DND-41 (cell line): ENCODE data around the gene DGKZ.

Experiments
- ATAC-seq: fragments of 200-7000 bp; cut with Tn5 transposase; 3 replicates; pipeline ENCODE4 v1.9.1; 2021; ENCODE audit warnings: low read depth; ENCODE audit not compliant: insufficient read depth
- DNase-seq: peaks from one replicate; pipeline ENCODE4 v3.0.0-alpha.2; 2020
- H2AFZ ChIP-seq: 2 replicates; pipeline ENCODE4 v1.6.0; 2012; ENCODE audit warnings: low read depth, low read length
- H3K27ac ChIP-seq: 2 replicates; pipeline ENCODE4 v1.5.1; 2012; ENCODE audit warnings: low read length, inconsistent platforms
- H3K27me3 ChIP-seq: fragments of 200-600 bp; sonication (generic); 2 replicates; pipeline ENCODE4 v1.6.0; 2012; ENCODE audit warnings: low read length, mild to moderate bottlenecking, inconsistent platforms; ENCODE audit not compliant: insufficient read depth, poor library complexity
- H3K36me3 ChIP-seq: 2 replicates; pipeline ENCODE4 v1.5.1; 2012; ENCODE audit warnings: low read length, inconsistent platforms; ENCODE audit not compliant: insufficient read depth
- H3K4me1 ChIP-seq: 2 replicates; pipeline ENCODE4 v1.5.1; 2012; ENCODE audit warnings: mild to moderate bottlenecking, low read length; ENCODE audit not compliant: insufficient read depth
- H3K4me2 ChIP-seq: 2 replicates; pipeline ENCODE4 v1.6.0; 2012; ENCODE audit warnings: mild to moderate bottlenecking, moderate library complexity, low read length, inconsistent platforms; ENCODE audit not compliant: insufficient read depth
- H3K4me3 ChIP-seq, 2 experiments: fragments of 200-600 bp in 1 of 2; shearing (Covaris generic) in 1 of 2; 2 replicates each; pipeline ENCODE4 v1.5.1; 2012 to 2016; ENCODE audit warnings: inconsistent platforms in 2 of 2, low read length in 2 of 2, mild to moderate bottlenecking in 2 of 2, low read depth in 1 of 2, moderate library complexity in 1 of 2
- H3K79me2 ChIP-seq: 2 replicates; pipeline ENCODE4 v1.6.0; 2012; ENCODE audit warnings: low read length, inconsistent platforms; ENCODE audit not compliant: insufficient read depth
- H3K9ac ChIP-seq: 2 replicates; pipeline ENCODE4 v1.6.0; 2012; ENCODE audit warnings: low read depth, mild to moderate bottlenecking, inconsistent platforms, low read length, moderate library complexity
- H3K9me3 ChIP-seq: 2 replicates; pipeline ENCODE4 v1.5.1; 2012; ENCODE audit warnings: low read length, moderate library complexity, mild to moderate bottlenecking, inconsistent platforms; ENCODE audit not compliant: insufficient read depth, severe bottlenecking
- H4K20me1 ChIP-seq: 2 replicates; pipeline ENCODE4 v1.6.0; 2012; ENCODE audit warnings: low read length; ENCODE audit not compliant: insufficient read depth
- EZH2 ChIP-seq: IDR thresholded peaks from 3 replicates; pipeline ENCODE4 v1.6.1; 2012; ENCODE audit warnings: borderline replicate concordance, low read depth, mild to moderate bottlenecking, moderate library complexity, low read length, inconsistent platforms; ENCODE audit not compliant: severe bottlenecking
- TF ChIP-seq, protein P1 (sequence below): IDR thresholded peaks from 2 replicates; pipeline ENCODE4 v1.5.1; 2012; ENCODE audit warnings: borderline replicate concordance, low read length, moderate library complexity, mild to moderate bottlenecking; ENCODE audit not compliant: poor library complexity, severe bottlenecking; ENCODE audit errors: extremely low read depth

The DGKZ gene

GRCh38 chr11:46387456-46387855 lies 40.2 kb downstream of the DGKZ start:
- Histone ChIP-seq H3K36me3 (no peaks in the 10 kb centered on the region), H3K79me2 (no peaks in the 10 kb centered on the region), H4K20me1 (peaks cover 14% of the 10 kb centered on the region), H3K27me3 (peaks cover 51% of the 10 kb centered on the region), H3K27ac (no peak overlapping the region), H3K4me3 (no peak overlapping the region), H3K4me1 (peaks cover 1% of the 10 kb centered on the region; the same call in 1 of the 2 replicates), H3K9ac (no peak overlapping the region), H3K9me3 (no peaks in the 10 kb centered on the region), H2AFZ (no peak overlapping the region), H3K4me2 (no peak overlapping the region)
- no peak for ATAC-seq
- DNase-seq, result no peak
- TF ChIP-seq, protein P1, sequence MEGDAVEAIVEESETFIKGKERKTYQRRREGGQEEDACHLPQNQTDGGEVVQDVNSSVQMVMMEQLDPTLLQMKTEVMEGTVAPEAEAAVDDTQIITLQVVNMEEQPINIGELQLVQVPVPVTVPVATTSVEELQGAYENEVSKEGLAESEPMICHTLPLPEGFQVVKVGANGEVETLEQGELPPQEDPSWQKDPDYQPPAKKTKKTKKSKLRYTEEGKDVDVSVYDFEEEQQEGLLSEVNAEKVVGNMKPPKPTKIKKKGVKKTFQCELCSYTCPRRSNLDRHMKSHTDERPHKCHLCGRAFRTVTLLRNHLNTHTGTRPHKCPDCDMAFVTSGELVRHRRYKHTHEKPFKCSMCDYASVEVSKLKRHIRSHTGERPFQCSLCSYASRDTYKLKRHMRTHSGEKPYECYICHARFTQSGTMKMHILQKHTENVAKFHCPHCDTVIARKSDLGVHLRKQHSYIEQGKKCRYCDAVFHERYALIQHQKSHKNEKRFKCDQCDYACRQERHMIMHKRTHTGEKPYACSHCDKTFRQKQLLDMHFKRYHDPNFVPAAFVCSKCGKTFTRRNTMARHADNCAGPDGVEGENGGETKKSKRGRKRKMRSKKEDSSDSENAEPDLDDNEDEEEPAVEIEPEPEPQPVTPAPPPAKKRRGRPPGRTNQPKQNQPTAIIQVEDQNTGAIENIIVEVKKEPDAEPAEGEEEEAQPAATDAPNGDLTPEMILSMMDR, result no peak

- DNase-seq (no peak), ATAC-seq (peak; percentile 11; the same call in 1 of the 3 replicates)
- peaks cover 17% of the 10 kb centered on the region for H4K20me1 ChIP-seq
- H3K4me3 ChIP-seq, result no peak overlapping the region
- H3K27me3 ChIP-seq, result peaks cover 45% of the 10 kb centered on the region
- H2AFZ ChIP-seq, result no peak overlapping the region
- no peaks in the 10 kb centered on the region for H3K4me1 ChIP-seq
- no peak overlapping the region for H3K4me2 ChIP-seq
- no peaks in the 10 kb centered on the region for H3K36me3 ChIP-seq
- no peaks in the 10 kb centered on the region for H3K79me2 ChIP-seq
- no peaks in the 10 kb centered on the region for H3K9me3 ChIP-seq
- H3K9ac ChIP-seq, result no peak overlapping the region
- TF ChIP-seq, protein P1, result no peak
- peak; percentile 57 for TF ChIP-seq EZH2
- no peak overlapping the region for H3K27ac ChIP-seq
These were observed 40.8 kb downstream of the DGKZ start for GRCh38 chr11:46387919-46388618.

DNA sequence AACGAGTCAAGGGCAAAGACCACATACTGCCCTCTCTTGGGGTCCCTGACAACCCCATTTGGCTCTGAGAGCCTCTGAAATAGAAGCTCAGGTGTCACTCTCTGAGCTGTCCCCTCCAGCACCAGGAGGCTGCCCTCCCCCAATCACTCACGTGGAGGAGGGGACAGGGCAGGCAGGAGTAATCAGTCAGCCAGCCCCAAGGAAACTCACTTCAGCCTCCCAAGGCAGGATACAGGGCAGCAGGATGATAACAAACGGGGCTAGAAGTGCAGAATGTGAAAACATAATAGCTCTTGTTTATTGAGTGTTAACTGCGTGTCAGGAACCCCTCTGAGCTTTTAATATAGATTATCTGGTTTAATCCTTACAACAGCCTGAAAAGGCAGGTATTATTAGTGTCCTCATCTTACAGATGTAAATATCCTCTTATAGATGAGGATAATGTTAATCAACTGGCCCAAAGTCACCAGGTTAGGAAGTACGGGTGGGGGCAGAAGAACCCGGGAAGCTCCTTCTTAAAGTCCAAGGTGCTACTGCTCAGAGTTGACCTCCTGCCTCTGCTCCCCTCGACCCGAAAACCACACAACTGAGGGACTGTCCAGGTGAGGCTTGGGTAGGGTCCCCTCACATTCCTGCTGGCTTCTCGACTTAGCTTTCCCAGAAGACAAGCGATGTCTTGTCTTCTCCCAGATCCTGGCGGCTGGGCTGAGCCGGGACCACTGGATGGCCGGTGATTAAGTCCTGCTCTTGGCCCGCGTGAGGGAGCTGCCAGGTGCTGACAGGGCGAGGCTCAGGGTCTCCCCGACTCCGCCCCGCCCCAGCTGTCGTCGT lies 41.6 kb downstream of the DGKZ start:
- H2AFZ ChIP-seq, result no peak overlapping the region
- no peaks in the 10 kb centered on the region for H3K79me2 ChIP-seq
- ATAC-seq (no peak), DNase-seq (no peak)
- no peak overlapping the region for H3K9ac ChIP-seq
- no peaks in the 10 kb centered on the region for H3K36me3 ChIP-seq
- peaks cover 23% of the 10 kb centered on the region for H4K20me1 ChIP-seq
- peaks cover 41% of the 10 kb centered on the region for H3K27me3 ChIP-seq
- H3K4me2 ChIP-seq, result no peak overlapping the region
- no peak overlapping the region for H3K27ac ChIP-seq
- no peaks in the 10 kb centered on the region for H3K9me3 ChIP-seq
- TF ChIP-seq, protein P1, result no peak
- TF ChIP-seq EZH2, result no peak
- no peaks in the 10 kb centered on the region for H3K4me1 ChIP-seq
- H3K4me3 ChIP-seq, result no peak overlapping the region
